Pons (tissue), 1 donor: ENCODE measurements around the gene PACS1.
A peak's percentile ranks its signal among the peaks of the same experiment; 100 is the strongest.
"Not testable (repeated sequence)": the region's sequence is repeated elsewhere in the genome, so short reads cannot be mapped to it uniquely, and the experiment has no call there.

ENCODE experiments used
- DNase-seq: peaks from one replicate; pipeline ENCODE4 v3.0.0-alpha.2; 2016; ENCODE audit warnings: low spot score

Gene PACS1

DNA sequence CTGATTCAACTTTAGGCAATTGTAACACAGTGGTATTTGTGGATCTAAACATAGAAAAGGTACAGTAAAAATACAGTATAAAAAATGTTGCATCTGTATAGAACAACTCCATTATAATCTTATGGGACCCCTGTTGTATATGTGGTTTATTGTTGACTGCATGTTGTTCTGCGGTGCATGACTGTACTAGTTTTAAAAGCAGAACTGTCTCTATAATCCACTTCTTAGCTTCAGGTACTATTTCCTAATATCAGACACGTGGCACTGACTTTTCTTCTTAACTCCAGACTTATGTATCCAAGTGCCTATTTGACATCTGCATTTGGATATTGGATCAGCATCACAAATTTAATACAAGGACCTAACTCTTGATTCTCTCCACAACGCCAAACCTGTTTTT, 41.1 kb downstream of the PACS1 start:
- no peak for DNase-seq

DNA sequence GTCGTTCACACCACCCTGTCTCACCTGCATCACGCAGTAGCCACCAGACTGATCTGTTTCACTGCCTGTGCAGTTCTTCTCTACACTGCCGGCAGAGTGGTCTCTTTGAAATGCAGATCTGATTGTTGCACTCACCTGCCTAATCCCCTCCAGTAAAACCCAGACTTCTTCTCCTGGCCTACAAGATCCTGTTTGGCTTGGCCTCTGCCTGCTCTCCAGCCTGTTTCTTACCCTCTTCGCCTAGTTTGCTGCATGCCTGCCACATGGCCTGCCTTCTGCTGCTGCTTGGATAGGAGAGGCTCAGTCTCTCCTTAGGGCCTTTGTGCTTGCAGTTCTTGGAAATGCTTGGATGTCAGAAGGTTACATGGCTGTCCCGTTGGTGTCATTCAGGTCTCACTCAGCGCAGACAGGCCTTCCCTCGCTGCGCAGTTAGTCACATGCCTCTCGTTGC, 42.0 kb downstream of the PACS1 start:
- no peak for DNase-seq

DNA sequence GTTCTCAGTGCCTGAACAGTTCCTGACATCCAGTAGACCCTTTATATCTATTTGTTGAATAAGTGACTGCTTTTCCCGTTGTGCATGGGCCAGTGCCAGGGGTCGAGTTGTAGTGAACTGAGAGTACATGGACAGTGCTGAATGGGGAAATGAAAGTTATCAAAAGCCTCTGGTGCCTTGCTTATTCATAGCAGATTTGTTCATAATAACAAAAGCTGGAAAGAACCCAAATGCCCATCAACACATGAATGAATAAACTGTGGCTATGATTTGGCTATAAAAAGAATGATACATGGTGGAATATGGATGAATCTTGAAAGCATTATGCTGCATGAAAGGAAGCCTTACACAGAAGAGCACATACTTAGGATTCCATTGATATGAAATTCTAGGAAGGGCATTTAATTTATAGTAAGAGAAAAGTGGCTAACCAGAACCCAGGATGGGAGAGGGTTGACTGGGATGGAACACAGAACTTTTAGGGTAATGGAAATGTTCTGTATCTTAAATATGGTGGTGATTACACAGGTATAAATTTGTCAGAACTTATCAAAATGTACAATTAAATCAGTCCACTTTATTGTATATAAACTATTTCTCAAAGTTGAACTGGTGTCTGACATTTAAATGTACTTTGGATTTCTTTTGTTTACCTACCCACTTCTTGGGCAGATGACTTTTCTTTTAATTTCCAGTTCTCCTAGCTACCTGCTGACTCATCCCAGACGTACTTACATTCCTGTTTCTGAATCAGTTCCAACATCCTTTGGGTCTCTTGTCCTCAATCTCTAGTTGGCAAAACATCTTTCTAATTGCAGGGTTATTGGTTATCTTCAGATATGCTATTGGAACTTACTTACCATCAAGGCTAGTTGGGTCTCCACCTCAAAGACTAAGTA, 42.8 kb downstream of the PACS1 start:
- peak; percentile 29 for DNase-seq

DNA sequence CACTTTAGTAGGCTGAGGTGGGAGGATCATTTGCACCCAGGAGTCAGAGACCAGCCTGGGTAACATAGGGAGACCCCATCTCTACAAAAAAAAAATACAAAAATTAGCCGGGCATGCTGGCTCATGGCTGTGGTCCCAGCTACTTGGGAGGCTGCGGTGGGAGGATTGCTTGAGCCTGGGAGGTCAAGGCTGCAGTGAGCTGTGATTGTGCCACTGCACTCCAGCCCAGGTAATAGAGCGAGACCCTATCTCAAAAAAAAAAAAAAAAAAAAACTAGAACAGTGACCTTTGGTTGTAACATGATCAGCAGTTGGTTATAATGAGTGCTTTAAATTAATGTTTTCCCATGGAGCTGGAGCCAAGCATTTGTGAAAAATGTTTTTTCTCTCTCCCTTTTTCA, 44.9 kb downstream of the PACS1 start:
- DNase-seq = not testable (repeated sequence)

DNA sequence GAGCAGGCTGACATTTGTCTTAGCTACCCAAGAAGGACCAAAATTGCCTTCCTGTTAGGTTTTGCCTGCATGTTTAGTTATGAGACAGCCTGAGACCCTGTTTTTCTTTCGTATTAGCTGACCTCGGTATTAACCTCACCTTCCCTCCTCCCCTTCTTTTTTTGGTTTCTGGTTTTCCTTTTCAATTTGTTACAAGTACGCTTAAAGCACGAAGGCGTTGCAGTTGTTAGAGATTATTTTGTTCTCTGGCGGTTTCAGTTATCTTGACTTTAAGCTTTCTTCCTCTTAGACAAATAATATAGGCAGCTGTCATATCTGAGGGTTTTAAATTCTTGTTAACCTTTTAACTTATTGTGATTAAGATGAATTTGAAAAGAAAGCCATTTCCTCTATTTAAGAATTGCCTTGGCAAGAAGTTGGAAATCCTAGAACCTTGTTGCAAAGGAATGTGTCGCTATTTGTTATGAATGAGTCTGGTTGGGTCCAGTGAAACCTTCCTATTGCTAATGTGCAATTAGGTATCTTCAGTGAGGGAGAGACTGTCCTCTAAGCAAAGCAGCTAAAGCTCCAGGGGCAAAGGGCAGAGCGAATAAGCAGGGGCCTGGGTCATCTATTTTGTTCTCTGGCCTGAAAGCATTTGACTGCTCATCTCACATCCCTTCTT, 45.7 kb downstream of the PACS1 start:
- no peak for DNase-seq

DNA sequence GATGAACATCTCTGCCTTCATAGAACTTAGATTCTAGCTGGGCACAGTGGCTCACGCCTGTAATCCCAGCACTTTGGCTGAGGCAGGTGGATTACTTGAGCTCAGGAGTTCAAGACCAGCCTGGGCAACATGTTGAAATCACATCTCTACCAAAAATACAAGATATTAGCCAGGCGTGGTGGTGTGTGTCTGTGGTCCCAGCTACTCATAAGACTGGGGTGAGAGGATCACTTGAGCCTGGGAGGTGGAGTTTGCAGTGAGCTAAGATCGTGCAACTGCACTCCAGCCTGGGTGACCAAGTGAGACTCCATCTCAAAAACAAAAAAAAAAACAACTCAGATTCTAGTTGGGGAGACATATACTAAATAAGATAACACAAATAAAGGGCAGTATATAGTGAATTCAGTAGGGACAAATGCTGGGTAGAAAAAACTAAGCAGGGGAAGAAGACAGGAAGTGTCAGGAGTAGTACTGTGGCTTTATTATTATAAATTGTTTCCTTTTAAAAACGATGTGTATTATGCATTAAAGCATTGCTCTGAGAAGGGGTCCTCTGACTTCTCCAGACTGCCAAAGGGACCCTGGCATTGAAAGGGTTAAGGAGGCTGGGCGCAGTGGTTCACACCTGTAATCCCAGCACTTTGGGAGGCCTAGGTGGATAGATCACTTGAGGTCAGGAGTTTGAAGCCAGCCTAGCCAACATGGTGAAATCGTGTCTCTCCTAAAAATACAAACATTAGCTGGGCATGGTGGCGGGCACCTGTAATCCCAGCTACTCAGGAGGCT, 46.7 kb downstream of the PACS1 start:
- DNase-seq = no peak

DNA sequence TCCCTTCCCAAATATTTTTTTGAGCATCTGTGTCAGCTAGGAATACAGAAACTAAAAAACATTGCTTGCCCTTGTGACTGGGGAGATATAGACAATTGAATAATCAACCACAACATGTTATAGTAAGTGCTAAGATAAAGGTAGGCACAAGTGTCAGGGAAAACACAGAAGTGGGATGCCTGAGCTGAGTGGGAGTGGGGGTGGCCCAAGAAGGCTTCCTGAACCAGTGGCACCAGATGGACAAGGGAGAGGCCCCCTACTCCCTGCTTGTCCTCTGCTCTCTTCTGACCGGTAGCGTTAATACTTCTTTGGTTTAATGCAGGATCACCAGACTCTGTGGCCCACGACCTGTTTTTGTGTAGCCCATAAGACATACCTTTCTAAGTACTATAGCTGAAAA, 48.8 kb downstream of the PACS1 start:
- no peak for DNase-seq

DNA sequence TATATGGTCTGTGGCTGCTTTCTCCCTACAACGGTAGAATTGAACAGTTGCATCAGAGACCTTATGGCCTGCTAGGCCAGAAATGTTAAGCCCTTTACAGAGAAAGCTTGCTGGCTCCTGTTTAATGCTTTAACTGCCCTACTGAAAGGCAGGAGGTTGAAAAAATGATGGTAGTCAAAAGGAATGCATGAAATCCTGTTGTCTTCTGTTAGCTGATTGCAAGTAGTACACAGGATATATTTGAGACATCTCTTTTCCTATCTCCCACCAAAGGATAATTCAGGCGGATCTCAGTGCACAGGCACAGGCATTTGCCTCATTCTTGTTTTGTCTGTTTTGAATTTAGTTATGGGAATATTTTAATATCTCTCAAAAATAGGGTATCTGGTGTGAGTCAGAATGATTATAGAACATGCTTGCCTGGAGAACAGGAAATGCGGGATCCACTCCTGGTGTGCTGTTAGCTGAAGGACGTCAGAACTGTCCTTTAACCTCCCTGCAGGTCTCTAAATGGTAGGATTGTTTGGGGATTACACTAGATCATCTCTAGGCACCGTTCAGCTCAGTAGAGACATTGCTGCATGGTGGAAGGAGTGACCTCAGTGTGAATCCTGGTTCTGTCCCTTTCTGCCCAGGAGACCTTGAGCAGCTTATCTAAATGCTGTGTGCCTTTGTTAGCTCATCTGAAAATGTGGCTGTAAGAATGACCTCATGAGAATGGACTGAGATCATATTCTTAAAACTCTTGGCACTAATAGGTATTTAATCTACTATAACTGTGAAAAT, 49.5 kb downstream of the PACS1 start:
- no peak for DNase-seq

DNA sequence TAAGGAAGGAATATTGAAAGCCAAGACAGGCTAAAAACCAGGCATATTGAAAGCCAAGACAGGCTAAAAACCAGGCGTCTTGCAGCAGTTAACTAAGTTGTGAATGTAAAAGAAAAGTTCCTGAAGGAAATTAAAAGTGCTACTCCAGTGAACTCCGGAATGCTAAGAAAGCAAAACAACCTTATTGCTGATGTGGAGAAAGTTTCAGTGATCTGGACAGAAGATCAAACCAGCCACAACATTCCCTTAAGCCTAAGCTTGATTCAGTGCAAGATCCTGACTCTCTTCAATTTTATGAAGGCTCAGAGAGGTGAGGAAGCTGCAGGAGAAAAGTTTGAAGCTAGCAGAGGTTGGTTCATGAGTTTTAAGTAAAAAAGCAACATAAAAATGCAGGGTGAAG, 51.4 kb downstream of the PACS1 start:
- no peak for DNase-seq

DNA sequence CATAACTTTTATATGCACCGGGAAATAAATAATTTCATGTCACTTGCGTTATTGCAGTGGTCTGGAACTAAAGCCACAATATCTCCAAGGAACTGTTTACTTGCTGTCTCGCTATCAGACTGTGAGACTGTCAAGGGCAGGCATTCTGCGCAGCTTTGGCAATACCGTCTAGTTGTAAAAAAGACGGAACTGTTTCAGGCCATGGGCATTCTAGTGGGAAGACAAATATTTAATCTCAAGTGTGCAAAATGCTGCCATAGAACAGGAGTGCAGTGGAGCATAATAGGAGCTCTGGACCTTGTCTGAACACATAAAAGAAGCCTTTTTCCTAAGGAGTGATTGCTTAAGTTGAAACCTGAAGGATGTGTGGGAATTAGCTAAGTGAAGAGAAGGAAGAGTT, 53.8 kb downstream of the PACS1 start:
- no peak for DNase-seq

DNA sequence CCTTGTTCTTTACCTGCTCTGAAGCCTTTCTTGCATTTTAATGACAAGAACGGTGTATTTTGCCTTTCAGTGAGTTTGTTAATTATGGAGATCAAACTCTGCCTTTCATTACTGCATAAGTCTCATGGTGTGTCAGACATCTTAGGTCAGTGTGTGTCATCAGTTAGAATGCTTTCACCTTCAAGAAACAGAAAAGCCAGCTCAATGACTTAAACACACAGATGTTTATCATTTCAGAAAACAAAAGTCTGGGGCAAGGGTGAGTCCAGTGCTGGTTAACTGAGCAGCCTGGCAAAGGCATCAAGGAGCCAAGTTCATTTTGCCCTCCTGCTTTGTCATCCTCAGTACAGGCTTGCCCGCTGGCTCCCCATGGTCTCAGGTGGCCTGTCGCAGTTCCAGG, 54.5 kb downstream of the PACS1 start:
- no peak for DNase-seq

DNA sequence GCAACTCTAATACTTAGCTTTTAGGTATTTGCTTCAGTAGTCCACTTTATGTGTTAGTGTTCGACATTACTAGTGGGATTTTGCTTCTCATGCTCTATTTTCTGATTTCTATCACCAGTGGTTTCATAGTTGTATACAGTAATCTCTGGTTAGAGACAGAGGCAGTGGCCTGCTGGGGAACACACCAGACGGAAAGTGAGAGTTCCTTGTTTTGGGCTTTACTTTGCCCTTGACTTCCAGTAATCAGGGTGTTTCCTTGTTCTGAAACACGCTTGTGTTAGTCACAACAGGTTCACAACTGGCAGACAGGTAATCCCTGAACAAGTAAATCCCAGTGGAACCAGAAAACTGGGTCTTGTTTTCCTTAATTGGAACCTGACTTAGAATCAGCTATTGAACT, 56.0 kb downstream of the PACS1 start:
- peak; percentile 24 for DNase-seq

DNA sequence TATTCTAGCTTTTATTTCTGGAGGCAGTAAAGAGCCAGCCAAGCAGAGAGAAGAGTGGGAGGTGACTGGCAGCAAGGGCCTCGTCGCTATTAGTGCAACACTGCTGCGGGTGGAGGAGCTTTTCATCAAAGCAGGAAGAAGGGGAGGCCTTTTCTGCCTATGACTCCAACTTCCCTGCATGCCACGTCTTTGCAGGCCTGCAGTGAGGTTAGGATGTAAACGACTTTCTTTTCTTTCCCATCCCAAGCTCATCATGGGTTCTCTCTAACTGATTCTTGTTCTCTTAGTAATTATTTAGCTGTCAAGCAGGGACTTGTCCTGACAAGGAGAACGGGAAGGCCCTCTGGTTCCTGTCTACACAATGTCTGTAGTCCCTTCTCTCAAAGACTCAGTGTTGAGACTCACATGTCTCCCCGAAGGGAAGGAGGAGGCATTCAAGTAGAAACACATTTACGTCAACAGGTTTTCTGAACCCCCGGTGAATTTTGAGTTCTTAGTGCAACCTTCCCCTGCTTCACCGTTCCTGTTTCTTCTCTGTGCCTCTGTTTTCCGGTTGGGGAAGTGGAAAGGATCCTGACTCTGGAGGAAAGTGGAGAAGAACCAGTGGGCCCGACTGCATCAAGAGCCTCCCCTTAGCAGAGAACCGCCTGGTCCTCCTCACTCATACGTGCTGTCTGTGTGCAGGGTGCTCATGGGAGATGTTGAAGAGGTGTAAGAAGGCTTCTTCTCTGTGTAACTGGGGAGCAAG, 56.9 kb downstream of the PACS1 start:
- DNase-seq = peak; percentile 65

DNA sequence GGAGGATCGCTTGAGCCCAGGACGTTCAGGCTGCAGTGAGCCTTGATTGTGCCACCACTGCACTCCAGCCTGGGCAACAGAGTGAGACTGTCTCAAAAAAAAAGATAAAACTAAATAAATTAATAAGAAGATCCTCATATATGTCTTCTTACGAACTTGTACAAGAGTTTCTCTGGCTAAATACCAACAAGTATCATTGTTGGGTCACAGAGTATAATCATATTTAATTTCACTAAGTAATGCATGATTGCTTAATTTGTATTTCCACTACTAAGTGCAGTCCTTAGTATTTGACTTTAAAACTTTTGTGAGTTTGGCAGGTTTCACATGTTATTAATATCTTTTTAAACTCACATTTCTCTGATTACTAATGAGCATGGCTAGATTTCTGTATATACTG, 60.9 kb downstream of the PACS1 start:
- no peak for DNase-seq

DNA sequence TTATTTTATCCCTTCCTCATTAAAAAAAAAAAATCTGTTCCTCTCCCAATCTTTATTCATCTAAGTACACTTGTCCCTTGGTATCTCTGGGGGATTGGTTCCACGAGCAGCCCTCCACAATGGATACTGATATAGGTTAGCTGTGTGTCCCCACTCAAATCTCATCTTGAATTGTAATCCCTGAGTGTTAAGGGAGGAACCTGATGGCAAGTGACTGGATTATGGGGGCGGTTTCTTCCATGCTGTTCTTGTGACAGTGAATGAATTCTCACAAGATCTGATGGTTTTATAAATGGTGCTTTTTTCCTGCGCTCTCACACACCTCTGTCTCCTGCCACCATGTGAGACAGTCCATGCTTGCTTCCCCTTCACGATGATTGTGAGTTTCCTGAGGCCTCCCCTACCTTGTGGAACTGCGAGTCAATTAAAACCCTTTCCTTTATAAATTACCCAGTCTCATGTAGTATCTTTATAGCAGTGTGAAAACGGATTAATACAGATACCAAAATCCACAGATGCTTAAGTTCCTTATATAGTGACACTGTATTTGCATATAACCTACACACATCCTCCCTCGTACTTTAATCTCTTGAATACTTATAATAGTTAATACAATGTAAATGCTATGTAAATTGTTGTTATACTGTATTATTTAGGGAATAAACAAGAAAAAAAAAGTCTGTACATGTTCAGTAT, 62.0 kb downstream of the PACS1 start:
- no peak for DNase-seq

DNA sequence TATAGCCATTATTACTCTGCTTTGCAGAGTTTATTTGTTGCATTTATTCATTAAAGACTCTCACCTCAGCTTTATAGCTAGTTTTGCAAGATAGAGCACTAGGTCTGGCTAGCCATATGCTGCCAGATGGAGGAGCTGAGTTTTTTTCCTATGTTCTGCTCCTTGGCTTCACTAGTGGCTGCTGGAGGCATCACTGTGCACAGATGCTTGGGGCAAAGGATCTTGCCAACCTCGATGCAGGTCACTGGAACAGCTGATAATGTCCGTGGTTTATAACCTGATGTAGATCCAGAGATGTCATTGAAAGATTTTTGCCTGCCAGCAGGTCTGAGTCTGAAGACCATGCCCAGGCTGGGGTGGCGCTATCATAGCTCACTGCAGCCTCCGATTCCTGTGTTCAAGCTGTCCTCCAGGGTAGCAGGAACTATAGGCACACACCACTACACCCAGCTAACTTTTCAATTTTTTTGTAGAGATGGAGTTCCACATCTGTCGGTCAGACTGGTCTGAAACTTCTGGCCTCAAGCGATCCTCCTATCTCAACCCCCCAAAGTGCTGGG, 63.2 kb downstream of the PACS1 start:
- DNase-seq = peak; percentile 16

DNA sequence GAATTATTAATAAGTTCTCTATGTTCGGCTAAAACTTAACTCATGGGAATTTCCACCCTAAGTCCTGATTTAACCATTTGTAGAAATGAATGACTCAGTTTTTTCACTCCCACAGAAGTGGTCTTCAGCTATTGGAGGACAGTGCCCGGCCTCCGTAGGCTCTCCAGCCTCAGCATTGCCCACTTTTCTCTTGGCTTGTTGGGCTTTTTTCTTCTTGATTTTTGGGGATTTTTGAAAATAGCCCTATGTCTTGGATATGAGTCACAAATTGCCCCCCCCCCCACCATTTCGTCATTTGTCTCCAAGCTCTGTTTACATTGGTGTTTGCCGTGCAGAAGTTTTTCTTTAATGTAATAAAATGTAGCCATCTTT, 66.7 kb downstream of the PACS1 start:
- DNase-seq = no peak

DNA sequence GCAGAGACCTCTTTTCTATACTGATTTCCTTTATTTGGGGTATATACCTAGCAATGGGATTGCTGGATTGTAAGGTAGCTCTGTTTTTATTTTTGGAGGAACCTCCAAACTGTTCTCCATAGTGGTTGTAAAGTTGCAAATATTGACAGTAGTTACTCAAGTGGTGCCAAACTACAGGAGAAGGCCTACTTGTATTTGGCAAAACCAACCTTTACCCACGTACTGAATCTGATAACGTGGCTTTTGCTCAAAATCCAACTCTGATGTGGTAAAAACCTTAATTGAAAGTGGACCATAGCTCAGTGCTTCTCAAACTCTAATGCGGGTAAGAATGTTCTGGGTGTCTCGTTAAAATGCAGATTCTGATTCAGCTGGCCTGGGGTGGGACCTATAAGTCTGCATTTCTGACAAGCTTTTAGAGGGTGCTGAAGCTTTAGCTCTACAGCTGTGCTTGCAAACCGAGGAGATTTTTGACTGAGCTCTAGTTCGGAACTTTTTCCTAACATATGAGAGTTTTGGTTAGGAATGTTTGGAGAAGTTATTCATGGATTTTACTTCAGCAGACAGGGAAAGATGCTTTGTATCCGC, 69.8 kb downstream of the PACS1 start:
- no peak for DNase-seq

DNA sequence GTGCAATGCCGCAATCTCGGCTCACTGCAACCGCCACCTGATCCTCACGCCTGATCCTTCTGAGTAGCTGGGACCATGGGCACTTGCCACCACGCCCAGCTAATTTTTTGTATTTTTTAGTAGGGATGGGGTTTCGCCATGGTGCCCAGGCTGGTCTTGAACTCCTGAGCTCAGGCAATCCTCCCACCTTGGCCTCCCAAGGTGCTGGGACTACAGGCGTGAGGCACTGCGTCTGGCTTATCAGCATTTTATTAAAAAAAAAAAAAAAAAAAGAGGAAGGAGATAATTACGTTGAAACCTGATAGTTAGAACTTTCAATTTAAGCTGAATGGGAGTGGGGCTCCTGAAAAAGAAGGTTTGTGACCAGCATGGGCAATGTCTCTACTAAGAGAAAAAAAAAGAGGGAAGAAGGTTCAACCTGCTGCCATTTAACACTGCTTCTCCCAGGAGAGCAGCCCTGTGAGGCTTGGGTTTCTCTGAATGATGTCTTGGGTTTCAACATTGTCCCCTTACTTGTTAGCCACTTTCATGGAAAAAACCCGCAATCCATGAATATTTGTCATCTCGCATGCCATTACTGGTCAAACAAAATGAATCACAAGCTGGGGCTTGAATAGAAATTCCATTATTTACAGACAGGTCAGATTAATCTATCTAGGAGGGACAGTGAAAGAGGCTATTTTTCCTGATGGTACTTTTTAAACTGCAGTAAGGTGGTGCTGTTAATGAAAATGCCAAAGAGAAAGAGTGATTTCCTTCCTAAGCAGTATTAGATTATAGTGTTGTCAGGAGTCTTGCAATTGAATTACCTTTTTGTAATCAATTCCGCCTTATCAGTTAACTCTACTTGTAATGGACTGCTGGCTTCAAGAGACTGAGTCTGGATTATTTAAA, 72.5 kb downstream of the PACS1 start:
- no peak for DNase-seq
